ENCODE results near the gene OR5AC2. TPM values are rescaled to one million over a fixed set of nuclear protein-coding genes. Genes with fewer than 3 reads are reported as not detected.

The OR5AC2 gene
- total and polyA plus RNA-seq, 8 donors: not detected

- TF ChIP-seq, protein P1, sequence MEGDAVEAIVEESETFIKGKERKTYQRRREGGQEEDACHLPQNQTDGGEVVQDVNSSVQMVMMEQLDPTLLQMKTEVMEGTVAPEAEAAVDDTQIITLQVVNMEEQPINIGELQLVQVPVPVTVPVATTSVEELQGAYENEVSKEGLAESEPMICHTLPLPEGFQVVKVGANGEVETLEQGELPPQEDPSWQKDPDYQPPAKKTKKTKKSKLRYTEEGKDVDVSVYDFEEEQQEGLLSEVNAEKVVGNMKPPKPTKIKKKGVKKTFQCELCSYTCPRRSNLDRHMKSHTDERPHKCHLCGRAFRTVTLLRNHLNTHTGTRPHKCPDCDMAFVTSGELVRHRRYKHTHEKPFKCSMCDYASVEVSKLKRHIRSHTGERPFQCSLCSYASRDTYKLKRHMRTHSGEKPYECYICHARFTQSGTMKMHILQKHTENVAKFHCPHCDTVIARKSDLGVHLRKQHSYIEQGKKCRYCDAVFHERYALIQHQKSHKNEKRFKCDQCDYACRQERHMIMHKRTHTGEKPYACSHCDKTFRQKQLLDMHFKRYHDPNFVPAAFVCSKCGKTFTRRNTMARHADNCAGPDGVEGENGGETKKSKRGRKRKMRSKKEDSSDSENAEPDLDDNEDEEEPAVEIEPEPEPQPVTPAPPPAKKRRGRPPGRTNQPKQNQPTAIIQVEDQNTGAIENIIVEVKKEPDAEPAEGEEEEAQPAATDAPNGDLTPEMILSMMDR (IDR thresholded peaks at IDR 0.05): no peak
- no peak for DNase-seq
- ATAC-seq: no peak
- 55 to 71% methylated on average over 4 of the region's 4 CpGs for WGBS, 2 donors
- Histone ChIP-seq H3K4me1 (no peaks in the 10 kb centered on the region), H3K27ac (no peak overlapping the region), H3K4me3 (no peak overlapping the region), H3K36me3 (no peaks in the 10 kb centered on the region), H3K9me3 (no peaks in the 10 kb centered on the region), H3K27me3 (no peaks in the 10 kb centered on the region)
- no peak for FAIRE-seq
- intact Hi-C loops (cut with DNase I): no loop called here
Measured at GRCh38 chr3:98099848-98100247, 12.9 kb downstream of the OR5AC2 start.

DNA sequence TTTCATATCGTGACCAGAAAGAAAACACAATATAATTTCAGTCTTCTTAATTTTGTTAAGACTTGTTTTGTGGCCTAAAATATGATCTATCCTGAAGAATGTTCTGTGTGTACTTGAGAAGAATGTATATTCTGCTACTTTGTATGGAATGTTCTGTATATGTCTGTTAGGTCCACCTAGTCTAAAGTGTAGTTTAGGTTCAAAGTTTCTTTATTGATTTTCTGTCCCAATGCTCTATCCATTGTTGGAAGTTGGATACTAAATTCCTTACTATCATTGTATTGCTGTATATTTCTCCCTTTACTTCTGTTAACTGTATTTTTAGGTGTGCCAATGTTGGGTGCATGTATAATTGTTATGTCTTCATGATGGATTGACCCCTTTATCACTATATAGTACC is 21.2 kb downstream of the OR5AC2 start:
- intact Hi-C loops (cut with DNase I): no loop called here
- no peaks in the 10 kb centered on the region for H3K27me3 ChIP-seq
- no peak for DNase-seq
- H3K9me3 ChIP-seq: no peaks in the 10 kb centered on the region
- no peak overlapping the region for H3K27ac ChIP-seq
- 34 to 37% methylated on average over 1 of the region's 1 CpG for WGBS, 2 donors
- ATAC-seq: no peak
- H3K4me1 ChIP-seq: no peaks in the 10 kb centered on the region
- TF ChIP-seq, protein P1 (IDR thresholded peaks at IDR 0.05): no peak
- no peaks in the 10 kb centered on the region for H3K36me3 ChIP-seq
- FAIRE-seq: no peak
- H3K4me3 ChIP-seq: no peak overlapping the region

GRCh38 chr3:98109807-98110549 is 23.0 kb downstream of the OR5AC2 start:
- 52 to 74% methylated on average over 4 of the region's 4 CpGs for WGBS, 2 donors
- Histone ChIP-seq H3K27ac (no peak overlapping the region), H3K4me1 (no peaks in the 10 kb centered on the region), H3K4me3 (no peak overlapping the region), H3K36me3 (no peaks in the 10 kb centered on the region), H3K9me3 (no peaks in the 10 kb centered on the region), H3K27me3 (no peaks in the 10 kb centered on the region)
- FAIRE-seq (no peak), ATAC-seq (no peak), DNase-seq (peak in 1 of 6 donors; percentile 24)
- TF ChIP-seq, protein P1 (IDR thresholded peaks at IDR 0.05): no peak
- intact Hi-C loops (cut with DNase I): no loop called here

DNA sequence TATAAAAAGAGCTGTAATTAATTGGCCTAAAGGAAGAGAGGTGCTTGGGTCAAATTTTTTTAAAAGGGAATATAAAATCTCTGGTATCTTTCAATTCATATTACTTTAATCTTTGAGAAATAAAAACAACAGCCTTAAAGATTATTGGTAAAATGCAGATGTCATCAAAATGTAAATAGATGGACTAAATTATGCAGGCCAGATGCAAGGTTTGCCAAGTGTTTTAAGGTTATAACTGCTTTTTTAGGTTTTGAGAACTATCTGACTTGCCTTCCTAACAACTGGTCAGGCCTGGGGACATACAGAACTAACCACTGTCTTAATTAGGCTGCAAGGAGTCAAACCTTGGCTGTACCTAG is 23.6 kb downstream of the OR5AC2 start:
- no peaks in the 10 kb centered on the region for H3K9me3 ChIP-seq
- ATAC-seq: no peak
- H3K36me3 ChIP-seq: no peaks in the 10 kb centered on the region
- H3K27ac ChIP-seq: no peak overlapping the region
- TF ChIP-seq, protein P1 (IDR thresholded peaks at IDR 0.05): no peak
- DNase-seq: no peak
- H3K27me3 ChIP-seq: no peaks in the 10 kb centered on the region
- no peak for FAIRE-seq
- intact Hi-C loops (cut with DNase I): no loop called here
- H3K4me3 ChIP-seq: no peak overlapping the region
- no peaks in the 10 kb centered on the region for H3K4me1 ChIP-seq

DNA sequence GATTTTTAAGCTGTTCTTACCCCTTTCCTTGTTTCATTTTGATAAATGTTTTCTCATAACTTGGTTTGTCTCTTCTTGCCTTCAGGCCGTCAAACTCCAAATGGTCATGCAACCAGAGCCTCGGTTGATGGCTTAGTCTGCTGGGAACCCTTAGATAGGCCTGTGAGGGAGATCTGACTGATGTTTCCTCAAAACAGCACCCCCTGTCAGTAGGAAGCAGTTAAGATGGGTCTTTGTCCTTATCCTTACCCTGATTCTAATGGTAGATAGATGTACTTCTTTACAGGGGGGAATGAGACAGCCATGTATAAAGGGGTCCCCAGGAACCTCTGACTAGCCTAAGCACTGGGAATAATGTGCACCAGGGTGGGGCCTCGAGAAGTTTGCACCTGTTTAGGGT is 27.3 kb downstream of the OR5AC2 start:
- H3K27me3 ChIP-seq: no peaks in the 10 kb centered on the region
- intact Hi-C loops (cut with DNase I): no loop called here
- no peaks in the 10 kb centered on the region for H3K4me1 ChIP-seq
- no peaks in the 10 kb centered on the region for H3K36me3 ChIP-seq
- H3K9me3 ChIP-seq: no peaks in the 10 kb centered on the region
- no peak overlapping the region for H3K4me3 ChIP-seq
- WGBS, 2 donors: 33 to 35% methylated on average over 3 of the region's 3 CpGs
- no peak overlapping the region for H3K27ac ChIP-seq
- ATAC-seq: no peak
- DNase-seq: no peak
- TF ChIP-seq, protein P1 (IDR thresholded peaks at IDR 0.05): no peak
- no peak for FAIRE-seq

All from pancreas (tissue), 10 donors.